Measurements from ENCODE around the gene MAPK8IP2. TPM values are rescaled to one million over a fixed set of nuclear protein-coding genes. Genes with fewer than 3 reads are reported as not detected.

Gene MAPK8IP2
- total and polyA plus RNA-seq, 10 of the 15 experiments (the other 5 are each of a cell fraction or from before 2014, with no cell fraction given): 0.01 to 0.13 (median 0.06) TPM; not detected in 4

DNA sequence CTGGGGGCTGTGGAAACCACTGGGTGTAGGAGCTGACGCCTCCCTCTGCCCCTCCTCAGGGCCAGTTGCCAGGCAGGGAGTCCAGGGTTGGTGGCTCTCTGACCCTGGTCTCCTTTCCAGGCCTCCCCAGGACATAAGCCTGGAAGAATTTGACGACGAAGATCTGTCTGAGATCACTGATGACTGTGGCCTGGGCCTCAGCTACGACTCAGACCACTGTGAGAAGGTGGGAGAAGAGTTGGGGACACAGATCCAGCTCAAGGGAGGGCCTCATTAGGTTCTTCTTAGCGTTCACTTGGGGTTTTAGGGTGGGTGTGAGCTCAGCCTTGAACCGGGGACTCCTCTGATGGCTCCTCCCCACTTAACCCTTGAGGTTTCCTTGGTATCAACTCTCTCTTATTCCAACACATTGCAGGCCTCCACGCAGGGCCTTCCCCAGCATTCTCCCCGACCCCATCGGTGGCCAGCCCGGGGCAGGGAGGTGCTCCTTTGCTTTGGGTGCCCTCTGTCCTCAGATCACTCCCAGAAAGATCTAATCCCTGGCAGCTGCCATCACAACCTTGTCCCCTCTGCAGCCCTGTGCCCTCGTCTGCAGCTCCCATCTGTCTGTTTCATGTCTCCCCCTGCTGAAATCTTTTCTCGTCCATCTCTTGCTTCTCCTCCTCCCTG lies 1.2 kb downstream of the MAPK8IP2 start (continued):
- TF ChIP-seq MEF2B (IDR thresholded peaks at IDR 0.05; ENCODE audit: partially characterized antibody, poor library complexity, severe bottlenecking) (no peak), NFYB (IDR thresholded peaks at IDR 0.05; ENCODE audit: insufficient read depth, low read depth, low read length) (no peak), SPI1 (IDR thresholded peaks at IDR 0.05; ENCODE audit: borderline replicate concordance, insufficient read depth, low read depth, low read length) (no peak)
- TF ChIP-seq, protein P1, sequence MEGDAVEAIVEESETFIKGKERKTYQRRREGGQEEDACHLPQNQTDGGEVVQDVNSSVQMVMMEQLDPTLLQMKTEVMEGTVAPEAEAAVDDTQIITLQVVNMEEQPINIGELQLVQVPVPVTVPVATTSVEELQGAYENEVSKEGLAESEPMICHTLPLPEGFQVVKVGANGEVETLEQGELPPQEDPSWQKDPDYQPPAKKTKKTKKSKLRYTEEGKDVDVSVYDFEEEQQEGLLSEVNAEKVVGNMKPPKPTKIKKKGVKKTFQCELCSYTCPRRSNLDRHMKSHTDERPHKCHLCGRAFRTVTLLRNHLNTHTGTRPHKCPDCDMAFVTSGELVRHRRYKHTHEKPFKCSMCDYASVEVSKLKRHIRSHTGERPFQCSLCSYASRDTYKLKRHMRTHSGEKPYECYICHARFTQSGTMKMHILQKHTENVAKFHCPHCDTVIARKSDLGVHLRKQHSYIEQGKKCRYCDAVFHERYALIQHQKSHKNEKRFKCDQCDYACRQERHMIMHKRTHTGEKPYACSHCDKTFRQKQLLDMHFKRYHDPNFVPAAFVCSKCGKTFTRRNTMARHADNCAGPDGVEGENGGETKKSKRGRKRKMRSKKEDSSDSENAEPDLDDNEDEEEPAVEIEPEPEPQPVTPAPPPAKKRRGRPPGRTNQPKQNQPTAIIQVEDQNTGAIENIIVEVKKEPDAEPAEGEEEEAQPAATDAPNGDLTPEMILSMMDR (IDR thresholded peaks at IDR 0.05 in 2 of 3, conservative IDR thresholded peaks at IDR 0.05 in 1 of 3; ENCODE audit: control insufficient read depth in 2 of 3, extremely low read depth in 1 of 3, insufficient read depth in 1 of 3, low read depth in 3 of 3, low read length in 3 of 3): no peak

DNA sequence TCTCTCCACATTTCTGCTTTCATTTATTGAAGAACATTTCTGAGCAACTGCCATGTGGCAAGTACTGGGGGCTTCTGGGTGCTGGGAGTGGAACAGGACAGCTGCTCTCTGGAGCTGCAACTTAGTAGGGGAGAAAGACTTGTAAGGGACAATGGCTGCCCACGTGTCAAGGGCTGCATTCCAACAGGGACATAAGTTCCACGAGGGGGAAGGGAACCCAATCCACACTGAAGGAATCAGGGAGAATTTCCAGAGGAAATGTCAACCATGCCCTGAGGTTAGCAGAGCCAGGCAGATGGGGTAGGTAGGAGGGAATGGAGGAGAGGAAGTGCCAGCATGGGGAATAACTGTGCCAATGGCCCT lies 1.7 kb downstream of the MAPK8IP2 start:
- intact Hi-C loops (cut with micrococcal nuclease; ENCODE audit: unreplicated experiment) (no loop called here), in situ Hi-C loops (cut with MboI) (no loop called here)
- Histone ChIP-seq H2AFZ (ENCODE audit: control insufficient read depth, low read depth, low read length) (no peak overlapping the region), H3K9ac (ENCODE audit: control insufficient read depth, insufficient read depth, low read length) (no peak overlapping the region), H3K79me2 (ENCODE audit: control insufficient read depth, insufficient read depth, low read length) (no peaks in the 10 kb centered on the region), H3K27ac (ENCODE audit: control insufficient read depth, insufficient read depth) (no peak overlapping the region), H3K36me3 (ENCODE audit: control insufficient read depth in 2 of 2, insufficient read depth in 2 of 2, low read length in 1 of 2) (no peaks in the 10 kb centered on the region), H3K27me3 (replicated peaks in 1 of 2; ENCODE audit: control insufficient read depth in 2 of 2, insufficient read depth in 2 of 2, low read length in 1 of 2) (peaks cover 5 to 6% of the 10 kb centered on the region in 2 experiments; a peak in 3 of 4 replicates), H3K4me3 (no peak overlapping the region), H4K20me1 (ENCODE audit: control insufficient read depth, insufficient read depth) (no peaks in the 10 kb centered on the region), H3K9me3 (replicated peaks; ENCODE audit: control insufficient read depth, insufficient read depth, low read length) (no peaks in the 10 kb centered on the region), H3K4me2 (ENCODE audit: control insufficient read depth, insufficient read depth) (no peak overlapping the region), H3K4me1 (ENCODE audit: control insufficient read depth, insufficient read depth, low read length) (no peaks in the 10 kb centered on the region)
- ChIA-PET RAD21 (ENCODE audit: unreplicated experiment) (interaction anchor here (1.0 kb wide), 1 partner anchor 19 kb away, joined by 3 read pairs; no protein-coding TSS in a partner anchor), CTCF (no interaction called here), POLR2A (interaction anchor here (0.6 kb wide), 1 partner anchor 67 kb away, joined by 7 read pairs; no protein-coding TSS in a partner anchor), SMC1A (ENCODE audit: uncharacterized antibody, unreplicated experiment) (no interaction called here)
- TF ChIP-seq HCFC1 (IDR thresholded peaks at IDR 0.05; ENCODE audit: low read length): no peak
- TF ChIP-seq FOXK2 (IDR thresholded peaks at IDR 0.05): no peak
- no peak for TF ChIP-seq ATF7 (IDR thresholded peaks at IDR 0.05; ENCODE audit: low read depth)
- no peak for TF ChIP-seq SMAD5 (IDR thresholded peaks at IDR 0.05; ENCODE audit: low read depth)
- no peak for TF ChIP-seq HDAC2 (IDR thresholded peaks at IDR 0.05)
- TF ChIP-seq EP300 (IDR thresholded peaks at IDR 0.05; ENCODE audit: borderline replicate concordance in 1 of 2, control insufficient read depth in 1 of 2, low read depth in 2 of 2, low read length in 2 of 2): no peak
- no peak for TF ChIP-seq STAT1 (conservative IDR thresholded peaks at IDR 0.05)
- no peak for TF ChIP-seq TARDBP (IDR thresholded peaks at IDR 0.05; ENCODE audit: borderline replicate concordance)
- no peak for TF ChIP-seq NFIC (IDR thresholded peaks at IDR 0.05; ENCODE audit: low read depth, low read length)
- DNase-seq (ENCODE audit: low read depth, low spot score): no peak
- BruUV-seq (replicated peaks): no TSS peak
- FAIRE-seq: no peak
- 25% methylated on average over 2 of the region's 2 CpGs for WGBS (ENCODE audit: insufficient coverage, insufficient replicate concordance, low lambda C conversion rate, missing lambda C conversion rate)
- no peak for ATAC-seq
